K562 (cell line): ENCODE measurements around the gene SCFD2. TPM values are rescaled to one million over a fixed set of nuclear protein-coding genes. Genes with fewer than 3 reads are reported as not detected.

ENCODE experiments used
- FOXP4 ChIP-seq: sonication (generic); formaldehyde crosslinking; IDR thresholded peaks from 2 replicates; pipeline ENCODE4 v1.8.0; 2022; ENCODE audit warnings: mild to moderate bottlenecking, missing genetic modification reagents, borderline replicate concordance
- GATA2 ChIP-seq: sonication (generic); formaldehyde crosslinking; IDR thresholded peaks from 2 replicates; pipeline ENCODE4 v1.4.0; 2020; ENCODE audit warnings: mild to moderate bottlenecking, missing genetic modification reagents
- MGA ChIP-seq: fragments of 450-650 bp; IDR thresholded peaks from 2 replicates; pipeline ENCODE4 v1.6.1; 2016; ENCODE audit warnings: mild to moderate bottlenecking, moderate library complexity
- NRF1 ChIP-seq, 2 experiments: fragments of 450-650 bp; IDR thresholded peaks in 1 of 2; conservative IDR thresholded peaks in 1 of 2; 2 replicates each; pipeline ENCODE4 v1.6.1; 2014; ENCODE audit warnings: mild to moderate bottlenecking in 2 of 2
- PHF8 ChIP-seq: fragments of 200-600 bp; sonication (generic); IDR thresholded peaks from 2 replicates; pipeline ENCODE4 v1.6.1; 2012; ENCODE audit warnings: mixed run types, mild to moderate bottlenecking, inconsistent platforms, low read length, moderate library complexity, borderline replicate concordance
- POLR2AphosphoS2 ChIP-seq: IDR thresholded peaks from 2 replicates; pipeline ENCODE4 v1.6.1; 2012; ENCODE audit warnings: low read length, improper control_type of control experiment
- THRA ChIP-seq: fragments of 450-650 bp; IDR thresholded peaks from 2 replicates; pipeline ENCODE4 v1.6.1; 2017; ENCODE audit warnings: mild to moderate bottlenecking, moderate library complexity
- U2AF1 ChIP-seq: fragments of 200-400 bp; formaldehyde crosslinking; optimal IDR thresholded peaks from 2 replicates; pipeline ENCODE3; 2017; ENCODE audit warnings: mild to moderate bottlenecking, low read depth, low read length, moderate library complexity
- ZBTB7A ChIP-seq: IDR thresholded peaks from 2 replicates; pipeline ENCODE4 v1.6.1; 2011; ENCODE audit warnings: low read depth, mild to moderate bottlenecking, low read length, moderate library complexity, borderline replicate concordance; ENCODE audit not compliant: control insufficient read depth
- ZNF282 ChIP-seq: sonication (generic); formaldehyde crosslinking; IDR thresholded peaks from 2 replicates; pipeline ENCODE4 v1.8.1; 2023; ENCODE audit warnings: missing genetic modification reagents
- ZNF408 ChIP-seq: fragments of 250-450 bp; sonication (Bioruptor Pico); IDR thresholded peaks from 2 replicates; pipeline ENCODE4 v1.4.0; 2020; ENCODE audit warnings: low read depth, mild to moderate bottlenecking, moderate library complexity
- ZNF584 ChIP-seq: fragments of 200-800 bp; sonication (Bioruptor generic); IDR thresholded peaks from 2 replicates; pipeline ENCODE4 v1.6.1; 2016; ENCODE audit warnings: low read depth, mild to moderate bottlenecking, missing genetic modification characterization, missing compliant biosample characterization
- polyA plus RNA-seq, 8 experiments: library from polyadenylated mRNA; depleted of rRNA in 4 of 8; stranded (reverse) in 5 of 8; unstranded in 3 of 8; fragments of >200 nt; fragmentation: Nextera tagmentation in 2 of 8; fragmentation: Illumina TruSeq in 1 of 8; extraction: Ambion mirVana in 2 of 8; extraction: Trizol in 1 of 8; gene quantifications; 2 replicates each; pipeline versions ENCODE4 v1.2.1 to v1.2.3, GENCODE V29; 2011 to 2014; ENCODE audit warnings: inconsistent platforms in 1 of 8, missing spikeins in 1 of 8
- total RNA-seq, 7 experiments: library from RNA; depleted of rRNA in 6 of 7; stranded (reverse); fragments of >200 nt in 6 of 7; fragmentation: Illumina TruSeq in 2 of 7; extraction: Trizol in 2 of 7; gene quantifications; 2 replicates each; pipeline versions ENCODE4 v1.2.1 to v1.2.3, GENCODE V29; 2011 to 2021; ENCODE audit warnings: low replicate concordance in 1 of 7

SCFD2 gene
- total and polyA plus RNA-seq, 9 of the 15 experiments (the other 6 are each of a cell fraction or from before 2014, with no cell fraction given): 5.7 to 30.3 (median 22.8) TPM

- no peak for TF ChIP-seq MGA
- no peak for TF ChIP-seq ZNF408 (CRISPR knock-in tag)
- no peak for TF ChIP-seq THRA
- no peak for TF ChIP-seq ZNF282 (CRISPR knock-in tag)
- no peak for TF ChIP-seq ZBTB7A
- TF ChIP-seq NRF1 (conservative IDR thresholded peaks at IDR 0.05 in 1 of 2, IDR thresholded peaks at IDR 0.05 in 1 of 2): no peak
- TF ChIP-seq ZNF584 (CRISPR knock-in tag): no peak
- TF ChIP-seq GATA2: peak; percentile 94
- no peak for TF ChIP-seq POLR2AphosphoS2
- no peak for TF ChIP-seq U2AF1
- TF ChIP-seq FOXP4: no peak
- TF ChIP-seq PHF8: no peak
Observed at GRCh38 chr4:53039741-53040458, 326.0 kb downstream of the SCFD2 start (continued).
